Measurements from ENCODE around the gene ARMC9. TPM values are rescaled to one million over a fixed set of nuclear protein-coding genes. Genes with fewer than 3 reads are reported as not detected.
"Not testable (repeated sequence)": the region's sequence is repeated elsewhere in the genome, so short reads cannot be mapped to it uniquely, and the experiment has no call there.

The ARMC9 gene
- total RNA-seq, 1 experiment from 2014 or later = 16.4 TPM

DNA sequence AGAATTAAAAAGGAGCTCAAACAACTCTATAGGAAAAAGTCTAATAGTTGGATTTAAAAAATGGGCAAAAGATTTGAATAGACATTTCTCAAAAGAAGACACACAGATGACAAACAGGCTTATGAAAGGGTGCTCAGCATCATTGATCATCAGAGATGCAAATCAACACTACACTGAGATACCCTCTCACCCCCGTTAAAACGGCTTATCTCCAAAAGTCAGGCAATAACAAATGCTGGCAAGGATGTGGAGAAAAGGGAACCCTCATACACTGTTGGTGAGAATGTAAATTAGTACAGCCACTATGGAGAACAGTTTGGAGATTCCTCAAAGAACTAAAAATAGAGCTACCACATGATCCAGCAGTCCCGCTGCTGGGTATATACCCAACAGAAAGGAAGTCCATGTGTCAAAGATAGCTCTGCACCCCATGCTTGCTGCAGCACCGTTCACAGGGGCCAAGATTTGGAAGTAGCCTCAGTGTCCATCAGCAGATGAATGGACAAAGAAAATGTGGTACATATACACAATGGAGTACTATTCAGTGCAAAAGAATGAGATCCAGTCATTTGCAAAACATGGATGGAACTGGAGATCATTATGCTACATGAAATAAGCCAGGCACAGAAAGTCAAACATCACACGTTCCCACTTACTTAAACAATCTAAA, 150.4 kb downstream of the ARMC9 start:
- CTCF ChIA-PET = no interaction called here

DNA sequence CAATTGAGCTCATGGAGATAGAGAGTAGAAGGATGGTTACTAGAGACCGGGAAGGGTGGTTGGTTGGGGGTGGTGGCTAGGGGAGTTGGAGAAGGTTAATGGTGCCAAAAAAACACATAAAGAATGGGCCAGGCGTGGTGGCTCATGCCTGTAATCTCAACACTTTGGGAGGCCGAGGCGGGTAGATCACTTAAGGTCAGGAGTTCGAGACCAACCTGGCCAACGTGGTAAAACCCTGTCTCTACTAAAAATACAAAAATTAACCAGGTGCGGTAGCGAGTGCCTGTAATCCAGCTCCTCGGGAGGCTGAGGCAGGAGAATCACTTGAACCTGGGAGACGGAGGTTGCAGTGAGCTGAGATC, 150.9 kb downstream of the ARMC9 start:
- H3K36me3 ChIP-seq (ENCODE audit: control insufficient read depth in 1 of 2, insufficient read depth in 2 of 2, low read length in 2 of 2); H3K4me1 ChIP-seq (ENCODE audit: control insufficient read depth in 1 of 2, insufficient read depth in 2 of 2, low read length in 2 of 2); RAD21 ChIA-PET (ENCODE audit: low non-redundant PET in 1 of 2, low total read pairs in 2 of 2, uncharacterized antibody in 2 of 2, unreplicated experiment in 2 of 2); CTCF ChIA-PET; DNase-seq (ENCODE audit: low read depth, low spot score); H2AFZ ChIP-seq (ENCODE audit: low read depth, low read length, poor library complexity, severe bottlenecking); H3K9ac ChIP-seq (ENCODE audit: low read length); intact Hi-C loops (cut with micrococcal nuclease); H3K79me2 ChIP-seq (ENCODE audit: insufficient read depth, low read length); H3K9me3 ChIP-seq (ENCODE audit: control insufficient read depth in 1 of 2, insufficient read depth in 1 of 2, low read depth in 1 of 2, low read length in 2 of 2); H4K20me1 ChIP-seq (ENCODE audit: insufficient read depth); POLR2A ChIA-PET; H3K9me2 ChIP-seq (ENCODE audit: insufficient read depth); ATAC-seq; H3K27me3 ChIP-seq (ENCODE audit: insufficient read depth, low read length); H3K4me2 ChIP-seq (ENCODE audit: low read length); BruUV-seq (replicated peaks); H3K4me3 ChIP-seq (replicated peaks in 1 of 2; ENCODE audit: low read depth in 1 of 2, low read length in 2 of 2); H3K27ac ChIP-seq (ENCODE audit: low read depth, low read length): not testable (repeated sequence)

More for the DNA sequence above, 150.4 kb downstream of the ARMC9 start:
- no peaks in the 10 kb centered on the region for H3K27me3 ChIP-seq (ENCODE audit: insufficient read depth, low read length)
- no peak overlapping the region for H3K4me2 ChIP-seq (ENCODE audit: low read length)
- H4K20me1 ChIP-seq (ENCODE audit: insufficient read depth) = no peaks in the 10 kb centered on the region
- intact Hi-C loops (cut with micrococcal nuclease) = no loop called here
- POLR2A ChIA-PET = no interaction called here
- H2AFZ ChIP-seq (ENCODE audit: low read depth, low read length, poor library complexity, severe bottlenecking) = no peak overlapping the region
- H3K4me1 ChIP-seq (ENCODE audit: control insufficient read depth in 1 of 2, insufficient read depth in 2 of 2, low read length in 2 of 2) = no peaks in the 10 kb centered on the region
- no peak overlapping the region for H3K9ac ChIP-seq (ENCODE audit: low read length)
- H3K9me2 ChIP-seq (ENCODE audit: insufficient read depth) = no peaks in the 10 kb centered on the region; the same call in 1 of the 2 replicates
- ATAC-seq (no peak), DNase-seq (ENCODE audit: low read depth, low spot score) (no peak)
- RAD21 ChIA-PET (ENCODE audit: low non-redundant PET in 1 of 2, low total read pairs in 2 of 2, uncharacterized antibody in 2 of 2, unreplicated experiment in 2 of 2) = no interaction called here
- H3K36me3 ChIP-seq (ENCODE audit: control insufficient read depth in 1 of 2, insufficient read depth in 2 of 2, low read length in 2 of 2) = no peaks in the 10 kb centered on the region
- no TSS peak for BruUV-seq (replicated peaks)
- no peaks in the 10 kb centered on the region for H3K79me2 ChIP-seq (ENCODE audit: insufficient read depth, low read length)
- no peak overlapping the region for H3K4me3 ChIP-seq (replicated peaks in 1 of 2; ENCODE audit: low read depth in 1 of 2, low read length in 2 of 2)
- H3K9me3 ChIP-seq (ENCODE audit: control insufficient read depth in 1 of 2, insufficient read depth in 1 of 2, low read depth in 1 of 2, low read length in 2 of 2) = no peaks in the 10 kb centered on the region
- TF ChIP-seq ZNF274 (IDR thresholded peaks at IDR 0.05; ENCODE audit: low read depth, low read length) = no peak
- no peak for TF ChIP-seq REST (IDR thresholded peaks at IDR 0.05; ENCODE audit: low read depth)
- TF ChIP-seq SP1 (IDR thresholded peaks at IDR 0.05; ENCODE audit: low read depth) = no peak
- no peak for TF ChIP-seq TCF7L2 (IDR thresholded peaks at IDR 0.05; ENCODE audit: borderline replicate concordance, extremely low read depth, insufficient read depth, insufficient read length)
- no peak for TF ChIP-seq EZH2 (IDR thresholded peaks at IDR 0.05)
- TF ChIP-seq, protein P1, sequence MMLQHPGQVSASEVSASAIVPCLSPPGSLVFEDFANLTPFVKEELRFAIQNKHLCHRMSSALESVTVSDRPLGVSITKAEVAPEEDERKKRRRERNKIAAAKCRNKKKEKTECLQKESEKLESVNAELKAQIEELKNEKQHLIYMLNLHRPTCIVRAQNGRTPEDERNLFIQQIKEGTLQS (IDR thresholded peaks at IDR 0.05) = no peak
- no peak for TF ChIP-seq YY1 (IDR thresholded peaks at IDR 0.05; ENCODE audit: extremely low read depth, insufficient replicate concordance, low read depth, low read length)
- TF ChIP-seq, protein P2, sequence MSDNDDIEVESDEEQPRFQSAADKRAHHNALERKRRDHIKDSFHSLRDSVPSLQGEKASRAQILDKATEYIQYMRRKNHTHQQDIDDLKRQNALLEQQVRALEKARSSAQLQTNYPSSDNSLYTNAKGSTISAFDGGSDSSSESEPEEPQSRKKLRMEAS (IDR thresholded peaks at IDR 0.05) = no peak
- TF ChIP-seq EZH2phosphoT487 (IDR thresholded peaks at IDR 0.05; ENCODE audit: borderline replicate concordance) = no peak
- no peak overlapping the region for H3K27ac ChIP-seq (ENCODE audit: low read depth, low read length)
